HEK293 (cell line): ENCODE measurements around the gene TALDO1.

Experiments used
- CTCF ChIA-PET: fragments of 350-600 bp; formaldehyde crosslinking; extraction: SDS; loops from one replicate; lab custom pipeline; 2021; ENCODE audit warnings: antibody characterized with exemption; lab: Yijun Ruan, JAX
- POLR2A ChIA-PET: fragments of 300-600 bp; formaldehyde crosslinking; extraction: SDS; loops from one replicate; lab custom pipeline; 2020; ENCODE audit warnings: antibody characterized with exemption, inconsistent platforms; lab: Yijun Ruan, JAX
- H3K27ac ChIP-seq: fragments of 200-500 bp; sonication (Bioruptor generic); 2 replicates; pipeline ENCODE4 v1.5.1; 2014; ENCODE audit warnings: low read depth, low read length, control low read depth, inconsistent platforms; ENCODE audit errors: extremely low read depth
- H3K36me3 ChIP-seq, 2 experiments: fragments of 200-500 bp in 1 of 2; sonication (Bioruptor generic) in 1 of 2; 1 replicate in 1 of 2; 2 replicates in 1 of 2; pipeline ENCODE4 v1.5.1; 2014 to 2017; ENCODE audit warnings: inconsistent platforms in 2 of 2, low read length in 2 of 2; ENCODE audit not compliant: control insufficient read depth in 2 of 2, insufficient read depth in 1 of 2
- H3K4me1 ChIP-seq: fragments of 200-500 bp; sonication (Bioruptor generic); 2 replicates; pipeline ENCODE4 v1.5.1; 2014; ENCODE audit warnings: mild to moderate bottlenecking, low read length, inconsistent platforms; ENCODE audit not compliant: control insufficient read depth, insufficient read depth
- H3K4me3 ChIP-seq: 2 replicates; pipeline ENCODE4 v1.5.1; 2011; ENCODE audit warnings: low read depth, mild to moderate bottlenecking, control low read depth, low read length, moderate library complexity
- H3K9me3 ChIP-seq: fragments of 200-500 bp; sonication (Bioruptor generic); 2 replicates; pipeline ENCODE4 v1.5.1; 2014; ENCODE audit warnings: low read depth, low read length, inconsistent platforms; ENCODE audit not compliant: control insufficient read depth, insufficient read depth
- GLIS2 ChIP-seq: fragments of 450-650 bp; formaldehyde crosslinking; IDR thresholded peaks from 2 replicates; pipeline ENCODE4 v1.5.1; 2016; ENCODE audit warnings: missing biosample characterization, missing genetic modification characterization
- HIC1 ChIP-seq: fragments of 450-650 bp; formaldehyde crosslinking; IDR thresholded peaks from 2 replicates; pipeline ENCODE4 v1.5.1; 2016; ENCODE audit warnings: missing biosample characterization, missing genetic modification characterization
- KLF1 ChIP-seq: fragments of 450-650 bp; formaldehyde crosslinking; IDR thresholded peaks from 2 replicates; pipeline ENCODE4 v1.5.1; 2016; ENCODE audit warnings: missing biosample characterization, missing genetic modification characterization
- KLF10 ChIP-seq: fragments of 450-650 bp; IDR thresholded peaks from 2 replicates; pipeline ENCODE4 v1.5.1; 2018; ENCODE audit warnings: missing biosample characterization, mild to moderate bottlenecking, missing genetic modification characterization
- PATZ1 ChIP-seq: fragments of 450-650 bp; formaldehyde crosslinking; IDR thresholded peaks from 2 replicates; pipeline ENCODE4 v1.5.1; 2016; ENCODE audit warnings: missing biosample characterization, missing genetic modification characterization
- SCRT2 ChIP-seq: fragments of 450-650 bp; formaldehyde crosslinking; IDR thresholded peaks from 2 replicates; pipeline ENCODE4 v1.5.1; 2016; ENCODE audit warnings: missing biosample characterization, missing genetic modification characterization
- SP2 ChIP-seq: fragments of 450-650 bp; formaldehyde crosslinking; IDR thresholded peaks from 2 replicates; pipeline ENCODE4 v1.5.1; 2016; ENCODE audit warnings: missing biosample characterization, missing genetic modification characterization
- ZBTB20 ChIP-seq: fragments of 450-650 bp; formaldehyde crosslinking; IDR thresholded peaks from 2 replicates; pipeline ENCODE4 v1.5.1; 2016; ENCODE audit warnings: missing biosample characterization, missing genetic modification characterization
- ZBTB26 ChIP-seq: fragments of 450-650 bp; formaldehyde crosslinking; optimal IDR thresholded peaks from 2 replicates; pipeline ENCODE3; 2016; ENCODE audit warnings: missing biosample characterization, mild to moderate bottlenecking, missing genetic modification characterization
- ZBTB48 ChIP-seq: fragments of 450-650 bp; formaldehyde crosslinking; IDR thresholded peaks from 2 replicates; pipeline ENCODE4 v1.5.1; 2016; ENCODE audit warnings: missing biosample characterization, missing genetic modification characterization
- ZEB2 ChIP-seq: fragments of 450-650 bp; formaldehyde crosslinking; IDR thresholded peaks from 2 replicates; pipeline ENCODE4 v1.5.1; 2016; ENCODE audit warnings: missing biosample characterization, missing genetic modification characterization
- ZFP69B ChIP-seq: fragments of 450-650 bp; formaldehyde crosslinking; IDR thresholded peaks from 2 replicates; pipeline ENCODE4 v1.5.1; 2016; ENCODE audit warnings: missing biosample characterization, missing genetic modification characterization
- ZIC2 ChIP-seq: fragments of 450-650 bp; formaldehyde crosslinking; IDR thresholded peaks from 2 replicates; pipeline ENCODE4 v1.5.1; 2016; ENCODE audit warnings: missing biosample characterization, missing genetic modification characterization
- ZNF10 ChIP-seq: fragments of 450-650 bp; formaldehyde crosslinking; IDR thresholded peaks from 2 replicates; pipeline ENCODE4 v1.5.1; 2017; ENCODE audit warnings: missing biosample characterization, missing genetic modification characterization
- ZNF324 ChIP-seq: fragments of 450-650 bp; formaldehyde crosslinking; IDR thresholded peaks from 2 replicates; pipeline ENCODE4 v1.5.1; 2016; ENCODE audit warnings: missing biosample characterization, missing genetic modification characterization
- ZNF354C ChIP-seq: fragments of 450-650 bp; formaldehyde crosslinking; IDR thresholded peaks from 2 replicates; pipeline ENCODE4 v1.5.1; 2016; ENCODE audit warnings: missing biosample characterization, missing genetic modification characterization, low read depth, borderline replicate concordance
- ZNF501 ChIP-seq: fragments of 450-650 bp; formaldehyde crosslinking; IDR thresholded peaks from 2 replicates; pipeline ENCODE4 v1.5.1; 2016; ENCODE audit warnings: missing biosample characterization, missing genetic modification characterization
- ZNF530 ChIP-seq: fragments of 450-650 bp; formaldehyde crosslinking; IDR thresholded peaks from 2 replicates; pipeline ENCODE4 v1.5.1; 2016; ENCODE audit warnings: low read depth, missing biosample characterization, missing genetic modification characterization
- ZNF558 ChIP-seq: fragments of 450-650 bp; formaldehyde crosslinking; IDR thresholded peaks from 2 replicates; pipeline ENCODE4 v1.5.1; 2016; ENCODE audit warnings: missing biosample characterization, missing genetic modification characterization
- ZNF600 ChIP-seq: fragments of 450-650 bp; formaldehyde crosslinking; IDR thresholded peaks from 2 replicates; pipeline ENCODE4 v1.5.1; 2016; ENCODE audit warnings: missing biosample characterization, missing genetic modification characterization
- ZNF639 ChIP-seq: fragments of 450-650 bp; formaldehyde crosslinking; IDR thresholded peaks from 2 replicates; pipeline ENCODE4 v1.5.1; 2016; ENCODE audit warnings: missing biosample characterization, missing genetic modification characterization
- ZNF660 ChIP-seq: fragments of 450-650 bp; IDR thresholded peaks from 2 replicates; pipeline ENCODE4 v1.5.1; 2018; ENCODE audit warnings: missing biosample characterization, mild to moderate bottlenecking, missing genetic modification characterization
- ZNF692 ChIP-seq: fragments of 450-650 bp; formaldehyde crosslinking; IDR thresholded peaks from 2 replicates; pipeline ENCODE4 v1.5.1; 2016; ENCODE audit warnings: missing biosample characterization, missing genetic modification characterization
- ZNF701 ChIP-seq: fragments of 450-650 bp; formaldehyde crosslinking; IDR thresholded peaks from 2 replicates; pipeline ENCODE4 v1.5.1; 2016; ENCODE audit warnings: missing biosample characterization, missing genetic modification characterization
- ZNF76 ChIP-seq: fragments of 450-650 bp; formaldehyde crosslinking; IDR thresholded peaks from 2 replicates; pipeline ENCODE4; 2016; ENCODE audit warnings: low read depth, missing biosample characterization, missing genetic modification characterization, borderline replicate concordance
- ZSCAN5A ChIP-seq: fragments of 450-650 bp; formaldehyde crosslinking; IDR thresholded peaks from 2 replicates; pipeline ENCODE4 v1.5.1; 2016; ENCODE audit warnings: missing biosample characterization, missing genetic modification characterization
- ZXDB ChIP-seq: fragments of 450-650 bp; formaldehyde crosslinking; IDR thresholded peaks from 2 replicates; pipeline ENCODE4 v1.5.1; 2016; ENCODE audit warnings: missing biosample characterization, missing genetic modification characterization

Gene TALDO1

GRCh38 chr11:747158-748006, at the start of gene TALDO1:
Gene TALDO1 (plus strand): TSS chr11:747464. CDS start chr11:747482, 18 bp downstream.
- ChIA-PET CTCF (interaction anchor here (0.5 to 1.4 kb wide), 7 partner anchors 10 to 100 kb away, joined by 3 to 6 read pairs (median 3); no protein-coding TSS in a partner anchor), POLR2A (interaction anchor here (0.5 to 1.9 kb wide), 15 partner anchors 10 to 540 kb away, joined by 3 to 12 read pairs (median 3); partner anchors contain the start of genes BET1L, CEND1, HRAS and PHRF1)
- Histone ChIP-seq H3K4me3 (peak within 1 kb of the TSS; percentile 97), H3K4me1 (no peaks in the 10 kb centered on the region), H3K36me3 (peaks cover 0 to 8% of the 10 kb centered on the region in 2 experiments; a peak in 2 of 3 replicates), H3K27ac (peak within 1 kb of the TSS; percentile 74; the same call in 1 of the 2 replicates), H3K9me3 (no peaks in the 10 kb centered on the region)
- TF ChIP-seq ZXDB (tag by site-specific recombination) (peak; percentile 46; the same call in 1 of the 2 replicates), KLF10 (tag by site-specific recombination) (peak; percentile 88), ZNF324 (tag by site-specific recombination) (0 out of 2 replicates have a peak, but pooled peaks have one; percentile 46), ZNF600 (tag by site-specific recombination) (peak; percentile 86; the same call in 1 of the 2 replicates), PATZ1 (tag by site-specific recombination) (peak; percentile 19; the same call in 1 of the 2 replicates), ZNF530 (tag by site-specific recombination) (no peak), ZNF558 (no peak), ZSCAN5A (tag by site-specific recombination) (no peak), ZNF501 (tag by site-specific recombination) (0 out of 2 replicates have a peak, but pooled peaks have one; percentile 52), ZNF76 (peak; percentile 73; the same call in 1 of the 2 replicates), ZNF354C (tag by site-specific recombination) (no peak), ZFP69B (peak; percentile 72; the same call in 1 of the 2 replicates), ZNF692 (tag by site-specific recombination) (peak; percentile 87; the same call in 1 of the 2 replicates), ZEB2 (tag by site-specific recombination) (0 out of 2 replicates have a peak, but pooled peaks have one; percentile 27), ZNF660 (tag by site-specific recombination) (0 out of 2 replicates have a peak, but pooled peaks have one; percentile 33), ZIC2 (tag by site-specific recombination) (peak; percentile 9; the same call in 1 of the 2 replicates), ZNF10 (tag by site-specific recombination) (0 out of 2 replicates have a peak, but pooled peaks have one; percentile 36), ZBTB48 (tag by site-specific recombination) (0 out of 2 replicates have a peak, but pooled peaks have one; percentile 14), SP2 (tag by site-specific recombination) (peak; percentile 48), ZNF639 (no peak), KLF1 (tag by site-specific recombination) (peak; percentile 33; the same call in 1 of the 2 replicates), ZNF701 (tag by site-specific recombination) (no peak), ZBTB20 (peak; percentile 93), SCRT2 (peak; percentile 43; the same call in 1 of the 2 replicates), ZBTB26 (tag by site-specific recombination) (peak; percentile 84), HIC1 (tag by site-specific recombination) (no peak), GLIS2 (peak; percentile 5; the same call in 1 of the 2 replicates)
